Measurements from ENCODE around the gene SERPINI1.

SERPINI1 gene

DNA sequence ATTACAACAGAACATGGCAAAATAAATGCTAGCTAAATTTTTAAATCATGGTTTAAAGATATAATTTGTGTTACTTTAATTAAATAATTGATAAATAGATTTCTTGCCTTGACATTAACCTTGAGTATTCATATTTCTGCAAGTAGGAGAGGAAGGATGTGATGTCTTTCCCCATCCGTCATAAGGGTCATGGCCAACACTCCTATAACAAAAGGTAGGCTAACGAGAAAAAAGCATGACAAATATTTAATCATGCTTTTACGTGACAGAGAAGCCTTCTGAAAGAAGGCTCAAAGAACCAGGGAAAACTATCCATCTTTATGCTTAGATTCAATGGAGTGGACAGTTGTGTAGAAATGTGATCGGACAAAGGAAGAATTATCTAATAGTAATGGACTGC lies 135.2 kb downstream of the SERPINI1 start:
- ChIA-PET CTCF (interaction anchor here (2.4 to 2.6 kb wide), 2 partner anchors 10 to 11 kb away, joined by 6 to 13 read pairs; no protein-coding TSS in a partner anchor), POLR2A (no interaction called here)
- TF ChIP-seq, protein P1, sequence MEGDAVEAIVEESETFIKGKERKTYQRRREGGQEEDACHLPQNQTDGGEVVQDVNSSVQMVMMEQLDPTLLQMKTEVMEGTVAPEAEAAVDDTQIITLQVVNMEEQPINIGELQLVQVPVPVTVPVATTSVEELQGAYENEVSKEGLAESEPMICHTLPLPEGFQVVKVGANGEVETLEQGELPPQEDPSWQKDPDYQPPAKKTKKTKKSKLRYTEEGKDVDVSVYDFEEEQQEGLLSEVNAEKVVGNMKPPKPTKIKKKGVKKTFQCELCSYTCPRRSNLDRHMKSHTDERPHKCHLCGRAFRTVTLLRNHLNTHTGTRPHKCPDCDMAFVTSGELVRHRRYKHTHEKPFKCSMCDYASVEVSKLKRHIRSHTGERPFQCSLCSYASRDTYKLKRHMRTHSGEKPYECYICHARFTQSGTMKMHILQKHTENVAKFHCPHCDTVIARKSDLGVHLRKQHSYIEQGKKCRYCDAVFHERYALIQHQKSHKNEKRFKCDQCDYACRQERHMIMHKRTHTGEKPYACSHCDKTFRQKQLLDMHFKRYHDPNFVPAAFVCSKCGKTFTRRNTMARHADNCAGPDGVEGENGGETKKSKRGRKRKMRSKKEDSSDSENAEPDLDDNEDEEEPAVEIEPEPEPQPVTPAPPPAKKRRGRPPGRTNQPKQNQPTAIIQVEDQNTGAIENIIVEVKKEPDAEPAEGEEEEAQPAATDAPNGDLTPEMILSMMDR (IDR thresholded peaks at IDR 0.05; ENCODE audit: control extremely low read depth, extremely low read depth, low read depth, missing control alignments), result no peak
- no peak for DNase-seq (ENCODE audit: extremely low spot score)

DNA sequence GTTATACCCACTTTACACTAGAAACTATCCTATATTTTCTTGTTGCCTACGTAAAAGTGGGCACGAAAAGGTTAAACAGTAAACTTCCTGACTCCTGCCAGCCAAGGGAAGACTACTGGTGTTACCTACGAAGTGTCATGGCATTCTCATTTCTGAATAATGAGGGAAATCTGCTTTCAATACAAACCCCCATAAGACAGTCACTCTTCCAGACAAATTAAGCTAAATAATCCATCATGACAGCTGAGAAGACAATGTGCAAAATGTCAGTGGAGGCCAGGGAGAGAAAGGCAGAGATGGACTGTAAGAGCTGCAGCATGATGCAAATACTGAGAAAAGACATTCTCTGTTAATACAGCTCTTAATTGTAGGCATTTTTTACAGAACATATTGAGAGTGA lies 136.5 kb downstream of the SERPINI1 start:
- ChIA-PET POLR2A (no interaction called here), CTCF (interaction anchor here (0.9 to 3.1 kb wide), 5 partner anchors 10 to 492 kb away, joined by 3 to 13 read pairs (median 6); partner anchors contain the start of gene ZBBX)
- TF ChIP-seq, protein P1 (IDR thresholded peaks at IDR 0.05; ENCODE audit: control extremely low read depth, extremely low read depth, low read depth, missing control alignments), result no peak
- DNase-seq (ENCODE audit: extremely low spot score), result no peak

DNA sequence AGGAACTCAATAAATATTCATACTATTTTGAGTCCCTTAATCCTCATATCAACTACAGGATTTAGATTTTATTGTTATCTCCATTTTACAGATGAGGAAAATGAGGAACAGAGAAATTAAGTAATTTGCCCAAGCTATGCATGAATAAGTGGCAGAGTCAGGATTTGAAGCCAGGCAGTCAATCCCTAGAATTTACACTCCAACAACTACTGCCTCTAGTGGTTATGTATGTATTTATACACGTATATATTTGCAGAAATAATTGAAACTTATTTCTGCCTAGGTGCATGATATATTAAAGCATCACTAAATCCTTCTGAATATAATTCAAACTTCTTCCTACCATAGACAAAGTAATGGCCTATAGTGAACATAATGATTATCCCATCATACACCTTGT lies 137.4 kb downstream of the SERPINI1 start:
- CTCF ChIA-PET, result interaction anchor here (1.1 to 3.1 kb wide), 4 partner anchors 9 to 493 kb away, joined by 3 to 13 read pairs (median 7); partner anchors contain the start of gene ZBBX
- TF ChIP-seq, protein P1 (IDR thresholded peaks at IDR 0.05; ENCODE audit: control extremely low read depth, extremely low read depth, low read depth, missing control alignments), result no peak
- DNase-seq (ENCODE audit: extremely low spot score), result no peak
- POLR2A ChIA-PET, result no interaction called here

DNA sequence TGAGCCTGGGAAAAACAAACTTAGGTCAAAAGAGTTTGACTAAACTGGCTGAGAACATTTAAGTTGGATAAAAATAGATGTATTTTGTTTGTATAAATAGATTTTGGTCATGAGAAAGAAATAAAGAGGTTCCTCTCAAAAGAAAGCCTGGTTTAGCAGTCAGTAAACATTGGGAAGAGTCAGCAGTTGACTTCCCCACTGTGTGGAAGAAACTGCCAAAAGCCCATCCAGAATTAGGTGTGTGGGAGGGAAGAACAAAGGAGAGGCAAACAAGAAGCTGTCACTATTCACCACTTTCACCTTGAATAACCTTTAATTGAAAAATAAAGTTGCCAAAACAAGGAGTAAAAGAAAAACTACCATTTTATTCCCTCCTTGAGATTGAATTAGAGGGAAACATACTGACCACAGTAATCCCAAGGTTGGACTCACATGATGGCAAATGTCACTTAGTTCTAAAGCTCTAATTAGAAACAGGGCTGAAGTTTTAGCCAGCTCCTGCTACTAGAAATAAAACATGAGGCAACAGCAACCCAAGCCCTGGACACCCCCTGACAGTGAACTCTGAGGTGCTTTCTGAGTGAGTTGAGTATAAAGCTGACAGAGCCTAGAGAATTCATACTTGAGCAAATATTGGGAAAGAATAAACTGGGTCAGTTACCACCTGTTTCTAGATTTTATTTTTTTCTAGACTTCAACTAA lies 139.3 kb downstream of the SERPINI1 start:
- POLR2A ChIA-PET, result no interaction called here
- no peak for DNase-seq (ENCODE audit: extremely low spot score)
- CTCF ChIA-PET, result interaction anchor here (1.7 kb wide), 1 partner anchor 18 kb away, joined by 5 read pairs; no protein-coding TSS in a partner anchor
- TF ChIP-seq, protein P1 (IDR thresholded peaks at IDR 0.05; ENCODE audit: control extremely low read depth, extremely low read depth, low read depth, missing control alignments), result no peak
